ENCODE data around the gene RPTOR. TPM values are rescaled to one million over a fixed set of nuclear protein-coding genes. Genes with fewer than 3 reads are reported as not detected.

The RPTOR gene
- total RNA-seq, 1 donor from 2014 or later, result 32.0 TPM

- H3K4me3 ChIP-seq (ENCODE audit: insufficient read depth, low read depth, low read length), result no peak overlapping the region
- no peak for FAIRE-seq
- H3K36me3 ChIP-seq (ENCODE audit: insufficient read depth, low read length), result peaks cover 5% of the 10 kb centered on the region
- no peaks in the 10 kb centered on the region for H3K27me3 ChIP-seq (ENCODE audit: insufficient read depth, low read length)
- TF ChIP-seq EZH2 (IDR thresholded peaks at IDR 0.05; ENCODE audit: insufficient read depth, low read length), result no peak
- no peak for TF ChIP-seq CTCF (IDR thresholded peaks at IDR 0.05; ENCODE audit: insufficient read depth, low read depth, low read length)
- H3K9me3 ChIP-seq (ENCODE audit: insufficient read depth, low read depth, low read length), result no peaks in the 10 kb centered on the region
- Mint-ChIP-seq H3K27me3 (ENCODE audit: low read depth, unreplicated experiment) (peaks cover 2% of the 10 kb centered on the region), H3K27ac (ENCODE audit: unreplicated experiment) (no peak overlapping the region), H3K4me3 (ENCODE audit: unreplicated experiment) (no peak overlapping the region), H3K9me3 (ENCODE audit: unreplicated experiment) (peaks cover 2% of the 10 kb centered on the region), H3K4me1 (ENCODE audit: low read depth, unreplicated experiment) (no peaks in the 10 kb centered on the region), H3K36me3 (ENCODE audit: low read depth, unreplicated experiment) (peaks cover 12% of the 10 kb centered on the region)
- peaks cover 6% of the 10 kb centered on the region for H4K20me1 ChIP-seq (ENCODE audit: insufficient read depth, low read length)
- peaks cover 15% of the 10 kb centered on the region for H3K4me1 ChIP-seq (ENCODE audit: insufficient read depth, low read length)
- no peaks in the 10 kb centered on the region for H3K79me2 ChIP-seq (ENCODE audit: insufficient read depth, low read length)
- no peak overlapping the region for H3K9ac ChIP-seq (ENCODE audit: low read length)
- no peak overlapping the region for H2AFZ ChIP-seq (ENCODE audit: low read depth, low read length)
- H3K4me2 ChIP-seq (ENCODE audit: low read length), result no peak overlapping the region
- DNase-seq (ENCODE audit: low read depth), result no peak
- H3K27ac ChIP-seq (ENCODE audit: low read depth, low read length), result no peak overlapping the region
These were observed 401.8 kb downstream of the RPTOR start for GRCh38 chr17:80946449-80946848.

GRCh38 chr17:80947200-80947940 lies 402.7 kb downstream of the RPTOR start:
- Mint-ChIP-seq H3K27ac (ENCODE audit: unreplicated experiment) (peak overlapping the region; percentile 14), H3K27me3 (ENCODE audit: low read depth, unreplicated experiment) (peaks cover 2% of the 10 kb centered on the region)

More at GRCh38 chr17:80947200-80947940, 402.7 kb downstream of the RPTOR start:
- DNase-seq (ENCODE audit: low read depth) (no peak), FAIRE-seq (no peak)
- Mint-ChIP-seq H3K4me3 (ENCODE audit: unreplicated experiment) (no peak overlapping the region), H3K9me3 (ENCODE audit: unreplicated experiment) (peaks cover 5% of the 10 kb centered on the region), H3K4me1 (ENCODE audit: low read depth, unreplicated experiment) (no peaks in the 10 kb centered on the region), H3K36me3 (ENCODE audit: low read depth, unreplicated experiment) (peaks cover 14% of the 10 kb centered on the region)
- Histone ChIP-seq H3K36me3 (ENCODE audit: insufficient read depth, low read length) (peaks cover 5% of the 10 kb centered on the region), H3K4me3 (ENCODE audit: insufficient read depth, low read depth, low read length) (no peak overlapping the region), H3K79me2 (ENCODE audit: insufficient read depth, low read length) (no peaks in the 10 kb centered on the region), H3K27me3 (ENCODE audit: insufficient read depth, low read length) (no peaks in the 10 kb centered on the region), H3K27ac (ENCODE audit: low read depth, low read length) (no peak overlapping the region), H3K4me2 (ENCODE audit: low read length) (no peak overlapping the region), H3K4me1 (ENCODE audit: insufficient read depth, low read length) (peaks cover 8% of the 10 kb centered on the region), H3K9me3 (ENCODE audit: insufficient read depth, low read depth, low read length) (no peaks in the 10 kb centered on the region), H2AFZ (ENCODE audit: low read depth, low read length) (no peak overlapping the region), H3K9ac (ENCODE audit: low read length) (no peak overlapping the region), H4K20me1 (ENCODE audit: insufficient read depth, low read length) (no peaks in the 10 kb centered on the region)
- TF ChIP-seq EZH2 (IDR thresholded peaks at IDR 0.05; ENCODE audit: insufficient read depth, low read length) (no peak), CTCF (IDR thresholded peaks at IDR 0.05; ENCODE audit: insufficient read depth, low read depth, low read length) (no peak)
